CD4-positive, alpha-beta T cell (primary cell): ENCODE data around the gene GAR1. TPM values are rescaled to one million over a fixed set of nuclear protein-coding genes. Genes with fewer than 3 reads are reported as not detected.
A peak's percentile ranks its signal among the peaks of the same experiment; 100 is the strongest.
"Not testable (repeated sequence)": the region's sequence is repeated elsewhere in the genome, so short reads cannot be mapped to it uniquely, and the experiment has no call there.

ENCODE experiments used
- ATAC-seq: fragments of 200-7000 bp; cut with Tn5 transposase; one replicate; pipeline ENCODE4 v1.10.0; 2022; ENCODE audit warnings: mild to moderate bottlenecking; ENCODE audit not compliant: poor library complexity
- CTCF ChIA-PET: fragments of 350-600 bp; sonication (Branson Sonifier 250); formaldehyde crosslinking; loops from one replicate; lab custom pipeline; 2021; ENCODE audit warnings: antibody characterized with exemption, inconsistent platforms; lab: Charles Lee
- POLR2A ChIA-PET: fragments of 350-600 bp; sonication (Branson Sonifier 250); formaldehyde crosslinking; loops from one replicate; lab custom pipeline; 2021; ENCODE audit warnings: antibody characterized with exemption, inconsistent platforms; lab: Charles Lee
- DNase-seq, 14 experiments: peaks; one replicate each; pipeline ENCODE4 v3.0.0-alpha.2; 2013 to 2020; ENCODE audit warnings: mixed read lengths in 2 of 14
- H3K27ac ChIP-seq, 2 donors: one replicate each; pipeline versions ENCODE4 v1.5.1 to v1.7.0; 2013; ENCODE audit warnings: low read length in 2 of 2, low read depth in 1 of 2, mild to moderate bottlenecking in 1 of 2
- H3K27me3 ChIP-seq, 2 experiments: 1 replicate in 1 of 2; 2 replicates in 1 of 2; pipeline versions ENCODE4 v1.6.1 to v1.7.0; 2013; ENCODE audit warnings: low read length in 2 of 2, control low read depth in 1 of 2, mild to moderate bottlenecking in 1 of 2, moderate library complexity in 1 of 2; ENCODE audit not compliant: insufficient read depth in 2 of 2, control insufficient read depth in 1 of 2
- H3K36me3 ChIP-seq: one replicate; pipeline ENCODE4 v1.6.1; 2013; ENCODE audit warnings: low read length, control low read depth; ENCODE audit not compliant: insufficient read depth
- H3K4me1 ChIP-seq: one replicate; pipeline ENCODE4 v1.6.1; 2013; ENCODE audit warnings: low read length, control low read depth; ENCODE audit not compliant: insufficient read depth
- H3K4me3 ChIP-seq: one replicate; pipeline ENCODE4 v1.5.1; 2013; ENCODE audit warnings: mild to moderate bottlenecking, low read length, moderate library complexity
- H3K9me3 ChIP-seq, 2 experiments: 1 replicate in 1 of 2; 2 replicates in 1 of 2; pipeline versions ENCODE4 v1.6.1 to v1.7.0; 2013; ENCODE audit warnings: low read length in 2 of 2, mild to moderate bottlenecking in 2 of 2, control low read depth in 1 of 2, moderate library complexity in 1 of 2; ENCODE audit not compliant: control insufficient read depth in 1 of 2, insufficient read depth in 1 of 2
- H3K27ac Mint-ChIP-seq: one replicate; pipeline ENCODE4 v1.8.0; 2020; ENCODE audit warnings: mixed read lengths
- H3K27me3 Mint-ChIP-seq: one replicate; pipeline ENCODE4 v1.8.0; 2021; ENCODE audit warnings: mixed read lengths
- H3K36me3 Mint-ChIP-seq: one replicate; pipeline ENCODE4 v1.8.0; 2021; ENCODE audit warnings: low read depth, mixed read lengths
- H3K4me1 Mint-ChIP-seq: one replicate; pipeline ENCODE4 v1.8.0; 2021; ENCODE audit warnings: low read depth, mixed read lengths
- H3K4me3 Mint-ChIP-seq: one replicate; pipeline ENCODE4 v1.8.0; 2020; ENCODE audit warnings: mild to moderate bottlenecking, mixed read lengths
- H3K9me3 Mint-ChIP-seq: one replicate; pipeline ENCODE4 v1.8.0; 2020; ENCODE audit warnings: mixed read lengths
- intact Hi-C, 2 experiments: fragments of 100-400 bp; cut with DNase I in 1 of 2; cut with micrococcal nuclease in 1 of 2; formaldehyde crosslinking; loops; one replicate each; pipeline versions ENCODE4 v1.15.1 to v1.9.0; 2023 to 2025; cut with DNase I, micrococcal nuclease
- polyA plus RNA-seq, 2 donors: library from polyadenylated mRNA; unstranded; fragments of 120-200 nt; gene quantifications; one replicate each; pipeline ENCODE4 v1.2.1, GENCODE V29; 2013
- total RNA-seq, 174 experiments: library from RNA in 2 of 174; stranded (reverse) in 2 of 174; gene quantifications; one replicate each; pipeline ENCODE4 v1.2.3 and lab custom pipeline; 2021 to 2026
- TF ChIP-seq, protein P1 (sequence below): fragments of 200-600 bp; IDR thresholded peaks from one replicate; pipeline ENCODE4 v1.8.0; 2022; ENCODE audit warnings: antibody characterized with exemption, mild to moderate bottlenecking

The GAR1 gene
- total RNA-seq (1 to 10 TPM; 8.4 to 9.6 TPM), total RNA-seq (lab: John Stamatoyannopoulos, UW) (3.3 to 87.2 (median 11.2) reads per million in 172 experiments)
- 22.0 TPM for polyA plus RNA-seq (2013, experiment 1 of 2)
- polyA plus RNA-seq (2013, experiment 2 of 2) = 20.4 TPM

GRCh38 chr4:109815151-109816081 is at the start of gene GAR1:
TSS of gene GAR1 (plus strand) at chr4:109815762. CDS start at chr4:109816165, 403 bp downstream.
- peak; percentile 91 for ATAC-seq
- no peaks in the 10 kb centered on the region for H3K9me3 ChIP-seq
- H3K36me3 Mint-ChIP-seq = peaks cover 55% of the 10 kb centered on the region
- CTCF ChIA-PET = interaction anchor here (1.2 to 2.1 kb wide), 3 partner anchors 11 to 382 kb away, joined by 3 to 9 read pairs (median 3); partner anchors contain the start of genes CASP6 and SEC24B
- peaks cover 42% of the 10 kb centered on the region for H3K4me1 Mint-ChIP-seq
- peak within 1 kb of the TSS; percentile 98 for H3K27ac Mint-ChIP-seq
- H3K27ac ChIP-seq = peak within 1 kb of the TSS; percentile 90 to 96
- H3K4me3 ChIP-seq = peak within 1 kb of the TSS; percentile 67
- H3K4me3 Mint-ChIP-seq = peak within 1 kb of the TSS; percentile 96
- TF ChIP-seq, protein P1, sequence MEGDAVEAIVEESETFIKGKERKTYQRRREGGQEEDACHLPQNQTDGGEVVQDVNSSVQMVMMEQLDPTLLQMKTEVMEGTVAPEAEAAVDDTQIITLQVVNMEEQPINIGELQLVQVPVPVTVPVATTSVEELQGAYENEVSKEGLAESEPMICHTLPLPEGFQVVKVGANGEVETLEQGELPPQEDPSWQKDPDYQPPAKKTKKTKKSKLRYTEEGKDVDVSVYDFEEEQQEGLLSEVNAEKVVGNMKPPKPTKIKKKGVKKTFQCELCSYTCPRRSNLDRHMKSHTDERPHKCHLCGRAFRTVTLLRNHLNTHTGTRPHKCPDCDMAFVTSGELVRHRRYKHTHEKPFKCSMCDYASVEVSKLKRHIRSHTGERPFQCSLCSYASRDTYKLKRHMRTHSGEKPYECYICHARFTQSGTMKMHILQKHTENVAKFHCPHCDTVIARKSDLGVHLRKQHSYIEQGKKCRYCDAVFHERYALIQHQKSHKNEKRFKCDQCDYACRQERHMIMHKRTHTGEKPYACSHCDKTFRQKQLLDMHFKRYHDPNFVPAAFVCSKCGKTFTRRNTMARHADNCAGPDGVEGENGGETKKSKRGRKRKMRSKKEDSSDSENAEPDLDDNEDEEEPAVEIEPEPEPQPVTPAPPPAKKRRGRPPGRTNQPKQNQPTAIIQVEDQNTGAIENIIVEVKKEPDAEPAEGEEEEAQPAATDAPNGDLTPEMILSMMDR = no peak
- POLR2A ChIA-PET = interaction anchor here (0.7 to 1.7 kb wide), 6 partner anchors 11 to 382 kb away, joined by 3 to 11 read pairs (median 4); partner anchors contain the start of genes MCUB, PLA2G12A and SEC24B
- H3K36me3 ChIP-seq = peaks cover 24% of the 10 kb centered on the region
- peak; percentile 68 to 96 (median 82) for DNase-seq
- no peaks in the 10 kb centered on the region for H3K27me3 Mint-ChIP-seq
- intact Hi-C loops = loop anchor here (1.0 to 10.0 kb wide), 8 partner anchors 84 to 1191 kb away; partner anchors contain the start of genes CASP6 (in 1 of the 2), ELOVL6 (in 1 of the 2), OSTC (in 1 of the 2) and RPL34 (in 1 of the 2)
- no peaks in the 10 kb centered on the region for H3K27me3 ChIP-seq
- no peaks in the 10 kb centered on the region for H3K9me3 Mint-ChIP-seq
- peaks cover 18% of the 10 kb centered on the region for H3K4me1 ChIP-seq

DNA sequence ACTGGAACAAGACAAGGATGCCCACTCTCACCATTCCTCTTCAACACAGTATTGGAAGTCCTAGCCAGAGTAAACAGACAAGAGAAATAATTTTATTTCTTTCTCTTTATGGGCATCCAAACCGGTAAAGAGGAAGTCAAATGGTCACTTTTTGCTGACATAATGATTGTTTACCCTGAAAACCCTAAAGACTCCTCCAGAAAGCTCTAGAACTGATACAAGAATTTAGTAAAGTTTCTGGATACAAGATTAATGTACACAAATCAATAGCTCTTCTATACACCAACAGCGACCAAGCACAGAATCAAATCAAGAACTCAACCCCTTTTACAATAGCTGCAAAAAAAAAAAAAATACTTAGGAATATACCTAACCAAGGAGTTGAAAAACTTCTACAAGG is 33.5 kb upstream of the GAR1 start:
- DNase-seq, H3K36me3 Mint-ChIP-seq, H3K4me1 Mint-ChIP-seq, H3K4me3 ChIP-seq, H3K27me3 ChIP-seq, H3K4me1 ChIP-seq, H3K36me3 ChIP-seq, POLR2A ChIA-PET, intact Hi-C loops, CTCF ChIA-PET, H3K4me3 Mint-ChIP-seq, H3K27ac Mint-ChIP-seq, H3K27me3 Mint-ChIP-seq, H3K9me3 Mint-ChIP-seq, H3K27ac ChIP-seq, H3K9me3 ChIP-seq, ATAC-seq: not testable (repeated sequence)

- CTCF ChIA-PET = no interaction called here
- DNase-seq (no peak), ATAC-seq (no peak)
- H3K9me3 Mint-ChIP-seq = no peaks in the 10 kb centered on the region
- H3K4me3 Mint-ChIP-seq = no peak overlapping the region
- no peak overlapping the region for H3K27ac Mint-ChIP-seq
- POLR2A ChIA-PET = no interaction called here
- Histone ChIP-seq H3K9me3 (no peaks in the 10 kb centered on the region), H3K36me3 (no peaks in the 10 kb centered on the region), H3K4me1 (no peaks in the 10 kb centered on the region), H3K27ac (no peak overlapping the region), H3K4me3 (no peak overlapping the region), H3K27me3 (no peaks in the 10 kb centered on the region)
- TF ChIP-seq, protein P1 = no peak
- H3K27me3 Mint-ChIP-seq = no peaks in the 10 kb centered on the region
- H3K36me3 Mint-ChIP-seq = no peaks in the 10 kb centered on the region
- H3K4me1 Mint-ChIP-seq = no peaks in the 10 kb centered on the region
- intact Hi-C loops = no loop called here
Observed at GRCh38 chr4:109786846-109787245, 28.7 kb upstream of the GAR1 start.
